ENCODE data around the gene CDC25B. TPM values are rescaled to one million over a fixed set of nuclear protein-coding genes. Genes with fewer than 3 reads are reported as not detected.
A peak's percentile ranks its signal among the peaks of the same experiment; 100 is the strongest.
"Not testable (repeated sequence)": the region's sequence is repeated elsewhere in the genome, so short reads cannot be mapped to it uniquely, and the experiment has no call there.

CDC25B gene
- total RNA-seq, 1 donor from 2014 or later: 6.1 TPM

DNA sequence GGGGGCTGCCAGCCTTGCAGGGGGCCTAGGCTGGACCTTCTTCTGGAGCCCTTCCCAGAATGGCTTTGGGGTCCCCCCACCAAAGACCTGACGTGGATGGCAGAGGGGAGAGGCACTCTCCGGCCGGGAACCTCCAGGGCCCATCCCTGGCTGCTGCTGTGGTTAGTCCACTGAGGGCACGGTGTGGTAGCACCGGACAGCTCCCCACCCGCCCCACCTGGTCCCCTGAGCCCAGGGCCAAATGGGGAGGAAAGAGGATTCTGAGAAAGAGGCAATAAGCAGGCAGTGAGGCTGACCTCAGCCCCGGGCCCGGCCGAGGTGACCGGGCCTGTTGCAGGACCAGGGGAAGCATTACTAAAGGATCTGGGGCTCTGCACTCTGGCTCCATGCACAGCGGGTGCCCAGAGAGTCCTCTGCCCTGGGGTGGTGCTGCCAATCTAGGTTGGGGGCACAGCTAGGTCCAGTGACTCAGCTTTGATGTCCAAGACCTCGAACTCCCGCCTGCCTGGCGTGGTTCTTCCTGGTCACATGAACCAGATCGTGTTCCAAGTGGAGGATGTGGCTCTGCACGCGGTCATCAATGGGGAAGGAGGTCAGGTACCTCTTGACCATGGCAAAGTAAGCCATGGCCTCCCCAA, 11.8 kb upstream of the CDC25B start:
- DNase-seq (ENCODE audit: low spot score in 2 of 2) (no peak), FAIRE-seq (no peak)

- FAIRE-seq (no peak), DNase-seq (ENCODE audit: low spot score in 2 of 2) (no peak)
Observed at GRCh38 chr20:3784863-3785239, 11.3 kb upstream of the CDC25B start.

DNA sequence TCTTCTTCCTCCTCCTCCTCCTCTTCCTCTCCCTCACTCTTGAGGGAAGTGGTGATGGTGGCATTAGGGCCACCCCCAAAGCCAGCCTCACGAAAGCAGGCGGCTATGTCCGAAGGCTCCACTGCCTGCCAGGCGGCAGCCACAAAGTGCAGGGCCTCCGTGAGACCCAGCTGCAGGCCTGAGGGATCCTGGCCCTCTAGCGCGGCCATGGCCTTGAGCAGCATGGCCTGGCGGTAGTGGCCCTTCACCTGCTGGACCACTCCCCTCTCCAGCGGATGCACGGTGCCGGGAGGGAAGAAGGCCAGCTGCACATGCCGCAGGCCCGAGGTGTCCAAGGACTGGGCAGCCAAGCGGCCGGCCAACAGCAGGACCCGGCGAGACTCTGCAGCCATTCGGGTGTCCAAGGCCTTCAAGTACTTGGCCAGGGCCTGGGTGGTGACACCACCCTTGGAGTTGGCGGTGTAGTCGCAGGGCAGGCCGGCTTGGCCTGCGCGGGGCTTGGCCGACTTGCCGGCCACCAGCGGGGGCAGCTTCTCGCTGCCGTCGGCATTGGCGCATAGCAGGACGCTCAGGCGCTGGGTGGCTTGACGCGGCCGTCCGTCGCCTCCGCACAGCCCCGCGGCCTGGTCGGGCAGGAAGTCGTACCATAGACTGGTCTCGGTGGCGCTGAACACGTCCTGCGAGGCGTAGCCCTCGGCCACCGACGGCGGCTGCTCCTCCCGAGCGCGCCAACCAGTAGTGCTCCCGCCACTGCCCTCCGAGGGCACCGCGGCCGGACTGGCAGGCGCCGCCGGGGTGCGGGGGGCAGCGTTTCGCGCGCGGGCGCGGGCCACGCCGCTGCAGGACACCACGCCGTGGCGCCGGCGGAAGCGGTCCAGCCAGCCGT, 10.6 kb upstream of the CDC25B start:
- no peak for FAIRE-seq

GRCh38 chr20:3786126-3786484, 10.0 kb upstream of the CDC25B start:
- no peak for FAIRE-seq
- peak in 1 of 2 donors; percentile 63 for DNase-seq (ENCODE audit: low spot score in 2 of 2)

More for the DNA sequence above, 10.6 kb upstream of the CDC25B start:
- DNase-seq (ENCODE audit: low spot score in 2 of 2): peak in 1 of 2 donors; percentile 43

- FAIRE-seq: no peak
- peak; percentile 97 for DNase-seq (ENCODE audit: low spot score in 2 of 2)
Observed at GRCh38 chr20:3786665-3787323, 9.3 kb upstream of the CDC25B start, which contains the start of gene CENPB. CENPB (minus strand) TSS chr20:3786740; CDS start chr20:3786483, 257 bp downstream.

GRCh38 chr20:3787324-3788014, 8.6 kb upstream of the CDC25B start:
- FAIRE-seq (no peak), DNase-seq (ENCODE audit: low spot score in 2 of 2) (no peak)

DNA sequence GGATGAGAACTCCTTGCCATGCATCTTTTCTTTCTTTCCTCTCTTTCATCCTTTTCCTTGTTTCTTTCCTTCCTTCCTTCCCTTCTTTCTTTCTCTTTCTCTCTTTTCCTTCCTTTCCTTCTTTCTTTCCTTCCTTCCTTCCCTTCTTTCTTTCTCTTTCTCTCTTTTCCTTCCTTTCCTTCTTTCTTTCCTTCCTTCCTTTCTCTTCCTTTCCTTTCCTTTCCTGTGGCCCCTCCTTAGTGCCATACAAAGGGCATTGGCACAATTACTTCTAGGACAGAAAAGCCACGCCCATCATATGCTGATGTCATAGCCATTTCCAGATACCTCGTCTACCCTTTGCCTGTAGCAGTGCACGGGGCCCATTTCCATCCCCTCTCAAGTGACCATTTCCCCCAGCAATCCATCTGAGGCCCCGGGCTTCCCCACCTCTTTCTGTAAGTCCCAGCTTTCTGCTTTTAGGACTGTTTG, 7.4 kb upstream of the CDC25B start:
- FAIRE-seq (no peak), DNase-seq (ENCODE audit: low spot score in 2 of 2) (no peak)

DNA sequence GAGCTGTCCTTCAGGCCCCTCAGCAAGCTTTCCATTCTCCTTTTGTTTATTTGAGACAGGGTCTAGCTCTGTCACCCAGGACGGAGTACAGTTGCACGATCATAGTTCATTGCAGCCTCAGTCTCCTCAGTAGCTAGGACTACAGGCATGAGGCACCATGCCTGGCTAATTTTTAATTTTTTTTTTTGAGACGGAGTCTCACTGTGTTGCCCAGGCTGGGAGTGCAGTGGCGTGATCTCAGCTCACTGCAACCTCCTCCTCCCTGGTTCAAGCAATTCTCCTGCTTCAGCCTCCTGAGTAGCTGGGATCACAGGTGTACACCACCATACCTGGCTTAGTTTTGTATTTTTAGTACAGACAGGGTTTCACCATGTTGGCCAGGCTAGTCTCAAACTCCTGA, 6.9 kb upstream of the CDC25B start:
- FAIRE-seq; DNase-seq (ENCODE audit: low spot score in 2 of 2): not testable (repeated sequence)

GRCh38 chr20:3794168-3794567, 1.9 kb upstream of the CDC25B start:
- FAIRE-seq; DNase-seq (ENCODE audit: low spot score in 2 of 2): not testable (repeated sequence)

DNA sequence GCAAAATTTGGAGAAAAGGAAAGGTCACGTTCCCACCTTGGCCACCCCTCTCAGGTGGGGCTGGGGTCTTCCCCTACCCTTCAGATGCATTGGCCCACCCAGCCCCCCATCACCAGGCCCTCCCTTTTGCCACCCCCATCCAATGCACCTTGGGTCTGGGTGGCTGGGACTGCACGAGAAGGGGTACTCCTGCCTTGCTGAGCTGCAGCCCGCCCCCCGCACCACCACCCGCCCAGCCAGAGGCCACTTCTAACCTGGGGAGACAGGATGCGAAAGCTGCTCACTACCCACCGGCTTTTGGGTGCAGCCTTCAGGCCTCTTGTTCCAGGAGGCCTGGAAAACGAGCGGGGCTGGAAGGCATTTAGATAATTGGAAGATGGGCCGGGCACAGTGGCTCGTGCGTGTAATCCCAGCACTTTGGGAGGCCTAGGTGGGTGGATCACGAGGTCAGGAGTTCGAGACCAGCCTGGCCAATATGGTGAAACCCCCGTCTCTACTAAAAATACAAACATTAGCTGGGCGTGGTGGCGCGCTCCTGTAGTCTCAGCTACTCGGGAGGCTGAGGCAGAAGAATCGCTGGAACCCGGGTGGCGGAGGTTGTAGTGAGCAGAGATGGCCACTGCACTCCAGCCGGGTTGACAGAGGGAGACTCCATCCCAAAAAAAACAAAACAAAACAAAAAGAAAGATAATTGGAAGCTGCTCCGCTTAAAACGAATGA, 1.2 kb upstream of the CDC25B start:
- no peak for DNase-seq (ENCODE audit: low spot score in 2 of 2)
- FAIRE-seq: no peak

DNA sequence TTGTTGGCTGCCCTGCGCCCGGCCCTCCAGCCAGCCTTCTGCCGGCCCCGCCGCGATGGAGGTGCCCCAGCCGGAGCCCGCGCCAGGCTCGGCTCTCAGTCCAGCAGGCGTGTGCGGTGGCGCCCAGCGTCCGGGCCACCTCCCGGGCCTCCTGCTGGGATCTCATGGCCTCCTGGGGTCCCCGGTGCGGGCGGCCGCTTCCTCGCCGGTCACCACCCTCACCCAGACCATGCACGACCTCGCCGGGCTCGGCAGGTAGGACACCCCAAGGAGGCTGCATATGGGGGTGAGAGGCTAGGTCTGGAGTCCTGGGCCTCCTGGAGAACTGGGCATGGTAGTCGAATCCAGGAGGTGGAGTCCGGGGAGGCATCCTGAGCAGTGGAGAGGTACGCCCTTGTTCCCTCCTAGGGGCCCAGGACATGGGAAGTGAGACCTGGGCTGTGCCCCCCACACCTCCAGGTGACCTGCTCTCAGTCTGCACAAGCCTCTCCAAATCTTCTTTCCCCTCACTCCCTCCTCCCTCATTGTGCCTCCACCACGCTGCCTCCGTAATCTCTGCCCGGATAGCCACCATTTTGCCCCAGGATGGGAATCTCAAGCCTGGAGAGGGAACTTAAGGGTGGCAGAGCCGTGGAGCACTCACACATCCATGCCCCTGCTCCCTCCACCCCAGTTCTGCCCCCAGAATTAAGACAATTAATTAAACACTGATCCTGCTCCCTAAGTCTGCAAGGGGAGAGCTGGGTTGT, 541 bp downstream of the CDC25B start:
- FAIRE-seq: no peak
- DNase-seq (ENCODE audit: low spot score in 2 of 2): no peak

DNA sequence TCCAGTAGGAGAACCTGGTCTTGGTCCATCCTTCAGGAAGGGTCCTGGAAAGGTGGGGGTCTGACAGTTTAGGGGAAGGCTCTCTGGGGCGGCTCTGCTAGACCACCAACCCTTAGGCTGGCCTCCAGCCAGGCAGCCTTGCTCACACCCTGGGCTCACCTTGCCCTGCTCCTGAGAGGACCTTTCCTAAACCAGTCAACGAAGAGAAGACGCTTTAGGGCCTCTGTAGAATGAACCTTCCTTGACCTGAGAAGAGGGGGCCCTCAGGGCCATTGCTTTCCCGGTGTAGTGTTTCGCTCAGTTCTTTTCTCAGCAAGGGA, 1.1 kb downstream of the CDC25B start:
- no peak for FAIRE-seq
- no peak for DNase-seq (ENCODE audit: low spot score in 2 of 2)

- DNase-seq (ENCODE audit: low spot score in 2 of 2) (no peak), FAIRE-seq (no peak)
Observed at GRCh38 chr20:3797592-3798372, 1.7 kb downstream of the CDC25B start.

DNA sequence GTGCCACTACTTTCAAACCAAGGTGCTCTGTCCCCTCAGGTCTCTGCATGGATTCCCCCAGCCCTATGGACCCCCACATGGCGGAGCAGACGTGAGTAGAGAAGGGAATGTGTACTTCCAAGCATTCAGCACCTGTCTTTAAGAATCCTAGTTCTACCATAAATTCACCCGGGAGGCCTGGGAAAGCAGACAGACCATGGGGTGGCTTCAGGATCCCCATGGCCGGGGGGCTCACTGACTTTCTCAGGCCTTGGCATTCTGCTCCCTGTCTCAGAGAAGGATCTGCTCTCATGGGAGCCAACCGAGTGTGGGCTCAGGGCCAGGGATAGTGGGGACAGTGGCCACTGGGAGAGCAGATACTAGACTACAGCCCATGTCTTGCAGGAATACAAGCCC, 2.3 kb downstream of the CDC25B start:
- FAIRE-seq (no peak), DNase-seq (ENCODE audit: low spot score in 2 of 2) (no peak)

DNA sequence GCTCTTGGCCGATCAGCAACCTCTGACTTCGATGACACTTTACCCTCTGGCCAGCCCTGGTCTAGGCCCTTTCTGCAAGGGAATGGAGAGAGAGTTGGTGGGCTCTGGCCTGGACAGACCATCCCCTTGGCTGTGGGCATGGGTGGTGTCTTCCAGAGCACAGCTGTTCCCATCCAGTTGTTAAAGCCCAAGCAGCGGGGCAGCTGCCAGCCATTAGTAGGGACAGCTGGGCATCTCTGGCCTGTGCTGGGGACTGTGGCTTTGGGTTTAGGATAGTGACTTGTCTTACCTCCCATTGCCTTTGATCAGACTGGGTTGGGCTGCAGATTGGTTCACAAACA, 2.8 kb downstream of the CDC25B start:
- no peak for FAIRE-seq
- DNase-seq (ENCODE audit: low spot score in 2 of 2): no peak

GRCh38 chr20:3800256-3800877, 4.3 kb downstream of the CDC25B start:
- DNase-seq (ENCODE audit: low spot score in 2 of 2): no peak
- FAIRE-seq: no peak

GRCh38 chr20:3800878-3801260, 4.8 kb downstream of the CDC25B start:
- DNase-seq (ENCODE audit: low spot score in 2 of 2): no peak
- no peak for FAIRE-seq

- FAIRE-seq (no peak), DNase-seq (ENCODE audit: low spot score in 2 of 2) (no peak)
Observed at GRCh38 chr20:3801299-3801698, 5.2 kb downstream of the CDC25B start.

Data from frontal cortex (tissue), 4 donors.